Stimulated activated CD4-positive, alpha-beta T cell treated with anti-CD3 and anti-CD28 coated beads, Interleukin-1b, Interleukin-23, amount 100 ng/mL, for 1 hour (primary cell): ENCODE measurements around the gene AKAP17A.
A peak's percentile ranks its signal among the peaks of the same experiment; 100 is the strongest.
"Not testable (repeated sequence)": the region's sequence is repeated elsewhere in the genome, so short reads cannot be mapped to it uniquely, and the experiment has no call there.

Experiments used
- DNase-seq, 2 donors: peaks; one replicate each; pipeline ENCODE4 v3.0.0-alpha.2; 2020; ENCODE audit warnings: low read depth in 2 of 2

AKAP17A gene

GRCh38 chrX:1591102-1591862 lies at the start of gene AKAP17A:
TSS of gene AKAP17A (plus strand) at chrX:1591604. CDS start at chrX:1593463, 1,859 bp downstream.
- peak; percentile 95 to 99 for DNase-seq

GRCh38 chrX:1542994-1543725 lies 48.2 kb upstream of the AKAP17A start:
- DNase-seq: no peak

GRCh38 chrX:1545776-1546408 lies 45.5 kb upstream of the AKAP17A start:
- no peak for DNase-seq

- no peak for DNase-seq
These were observed 44.6 kb upstream of the AKAP17A start for GRCh38 chrX:1546691-1547251.

- no peak for DNase-seq
These were observed 39.4 kb upstream of the AKAP17A start for GRCh38 chrX:1551959-1552546.

GRCh38 chrX:1554469-1555210 lies 36.8 kb upstream of the AKAP17A start:
- DNase-seq: no peak

- no peak for DNase-seq
These were observed 36.0 kb upstream of the AKAP17A start for GRCh38 chrX:1555370-1555769.

GRCh38 chrX:1557442-1557841 lies 34.0 kb upstream of the AKAP17A start:
- DNase-seq: not testable (repeated sequence)

- DNase-seq: no peak
These were observed 32.5 kb upstream of the AKAP17A start for GRCh38 chrX:1558761-1559468.

- DNase-seq: no peak
These were observed 30.2 kb upstream of the AKAP17A start for GRCh38 chrX:1561164-1561563.

- DNase-seq: not testable (repeated sequence)
These were observed 27.3 kb upstream of the AKAP17A start for GRCh38 chrX:1564077-1564476.

GRCh38 chrX:1564750-1565683 lies 26.4 kb upstream of the AKAP17A start:
- no peak for DNase-seq

- DNase-seq: not testable (repeated sequence)
These were observed 17.2 kb upstream of the AKAP17A start for GRCh38 chrX:1574181-1574580.

GRCh38 chrX:1576201-1576992 lies 15.0 kb upstream of the AKAP17A start:
- DNase-seq: no peak

GRCh38 chrX:1577845-1578244 lies 13.6 kb upstream of the AKAP17A start:
- no peak for DNase-seq

GRCh38 chrX:1578511-1579173 lies 12.8 kb upstream of the AKAP17A start:
- DNase-seq: no peak

GRCh38 chrX:1581132-1581531 lies 10.3 kb upstream of the AKAP17A start:
- peak; percentile 52 to 61 for DNase-seq
